Mesodermal cell (in vitro differentiated cells): Measurements from ENCODE around the gene TCHP.

Experiments used
- H3K27ac ChIP-seq: 2 replicates; pipeline ENCODE4 v1.7.0; 2013; ENCODE audit warnings: mild to moderate bottlenecking, low read depth, low read length, moderate library complexity; ENCODE audit not compliant: severe bottlenecking
- H3K36me3 ChIP-seq: 2 replicates; pipeline ENCODE4 v1.7.1; 2013; ENCODE audit warnings: mild to moderate bottlenecking, low read length, moderate library complexity; ENCODE audit not compliant: control insufficient read depth, insufficient read depth
- H3K4me1 ChIP-seq: one replicate; pipeline ENCODE4 v1.7.1; 2013; ENCODE audit warnings: mild to moderate bottlenecking, low read length; ENCODE audit not compliant: insufficient read depth, control insufficient read depth, poor library complexity, severe bottlenecking
- H3K4me3 ChIP-seq: 2 replicates; pipeline ENCODE4 v1.7.0; 2013; ENCODE audit warnings: low read length, control low read depth, mild to moderate bottlenecking; ENCODE audit not compliant: insufficient read depth, poor library complexity, severe bottlenecking; ENCODE audit errors: extremely low read depth
- H3K9me3 ChIP-seq: 2 replicates; pipeline ENCODE4 v1.7.1; 2013; ENCODE audit warnings: mild to moderate bottlenecking, low read length, moderate library complexity; ENCODE audit not compliant: control insufficient read depth
- WGBS, 2 experiments: methylation state at CpG; one replicate each; pipeline ENCODE4 v1.1.5; 2013; ENCODE audit warnings: missing lambda C conversion rate in 2 of 2; ENCODE audit not compliant: insufficient coverage in 2 of 2; 5-methylcytosine and 5-hydroxymethylcytosine counted together

Gene TCHP

GRCh38 chr12:109937371-109937770, 37.3 kb downstream of the TCHP start:
- WGBS, 2 experiments, result 93 to 94% methylated on average over 2 to 3 of the region's 5 CpGs
- peak overlapping the region; percentile 32 for H3K27ac ChIP-seq
- H3K4me3 ChIP-seq, result no peak overlapping the region
- H3K9me3 ChIP-seq, result no peaks in the 10 kb centered on the region
- H3K36me3 ChIP-seq, result peaks cover 62% of the 10 kb centered on the region
- H3K4me1 ChIP-seq, result no peaks in the 10 kb centered on the region

- no peak overlapping the region for H3K27ac ChIP-seq
- no peak overlapping the region for H3K4me3 ChIP-seq
- H3K36me3 ChIP-seq, result peaks cover 61% of the 10 kb centered on the region
- 92% methylated on average over 6 to 7 of the region's 7 CpGs for WGBS, 2 experiments
- H3K4me1 ChIP-seq, result peaks cover 1% of the 10 kb centered on the region
- H3K9me3 ChIP-seq, result no peaks in the 10 kb centered on the region
These were observed 38.9 kb downstream of the TCHP start for GRCh38 chr12:109938947-109939346.

GRCh38 chr12:109939504-109939903, 39.4 kb downstream of the TCHP start:
- H3K4me1 ChIP-seq, result peaks cover 7% of the 10 kb centered on the region
- no peak overlapping the region for H3K4me3 ChIP-seq
- WGBS, 2 experiments, result 71 to 100% methylated on average over 1 of the region's 2 CpGs
- H3K9me3 ChIP-seq, result no peaks in the 10 kb centered on the region
- no peak overlapping the region for H3K27ac ChIP-seq
- H3K36me3 ChIP-seq, result peaks cover 63% of the 10 kb centered on the region

- WGBS, 2 experiments, result 90 to 91% methylated on average over 3 to 4 of the region's 6 CpGs
- no peak overlapping the region for H3K27ac ChIP-seq
- no peak overlapping the region for H3K4me3 ChIP-seq
- H3K9me3 ChIP-seq, result no peaks in the 10 kb centered on the region
- peaks cover 7% of the 10 kb centered on the region for H3K4me1 ChIP-seq
- H3K36me3 ChIP-seq, result peaks cover 60% of the 10 kb centered on the region
These were observed 40.4 kb downstream of the TCHP start for GRCh38 chr12:109940339-109940923.

- Histone ChIP-seq H3K4me3 (no peak overlapping the region), H3K27ac (no peak overlapping the region), H3K4me1 (peaks cover 21% of the 10 kb centered on the region), H3K9me3 (no peaks in the 10 kb centered on the region), H3K36me3 (peaks cover 55% of the 10 kb centered on the region)
- 86 to 90% methylated on average over 3 to 5 of the region's 7 CpGs for WGBS, 2 experiments
These were observed 43.7 kb downstream of the TCHP start for GRCh38 chr12:109943811-109944210.

GRCh38 chr12:109944561-109945359, 44.7 kb downstream of the TCHP start:
- 33% methylated on average over 9 to 10 of the region's 17 CpGs for WGBS, 2 experiments
- Histone ChIP-seq H3K9me3 (no peaks in the 10 kb centered on the region), H3K27ac (peak overlapping the region; percentile 3), H3K4me3 (no peak overlapping the region), H3K4me1 (peaks cover 21% of the 10 kb centered on the region), H3K36me3 (peaks cover 55% of the 10 kb centered on the region)

GRCh38 chr12:109946505-109946904, 46.4 kb downstream of the TCHP start:
- peaks cover 66% of the 10 kb centered on the region for H3K36me3 ChIP-seq
- no peak overlapping the region for H3K4me3 ChIP-seq
- peaks cover 37% of the 10 kb centered on the region for H3K4me1 ChIP-seq
- H3K27ac ChIP-seq, result peak overlapping the region; percentile 84
- H3K9me3 ChIP-seq, result no peaks in the 10 kb centered on the region
- WGBS, 2 experiments, result 14 to 18% methylated on average over 2 to 5 of the region's 5 CpGs

GRCh38 chr12:109946913-109947312, 46.8 kb downstream of the TCHP start:
- H3K27ac ChIP-seq, result peak overlapping the region; percentile 84
- no peaks in the 10 kb centered on the region for H3K9me3 ChIP-seq
- peaks cover 69% of the 10 kb centered on the region for H3K36me3 ChIP-seq
- WGBS, 2 experiments, result 97 to 99% methylated on average over 7 to 9 of the region's 9 CpGs
- H3K4me1 ChIP-seq, result peaks cover 41% of the 10 kb centered on the region
- H3K4me3 ChIP-seq, result no peak overlapping the region

- peaks cover 69% of the 10 kb centered on the region for H3K36me3 ChIP-seq
- 85 to 86% methylated on average over 1 of the region's 3 CpGs for WGBS, 2 experiments
- H3K4me1 ChIP-seq, result peaks cover 44% of the 10 kb centered on the region
- H3K27ac ChIP-seq, result peak overlapping the region; percentile 84
- H3K4me3 ChIP-seq, result no peak overlapping the region
- no peaks in the 10 kb centered on the region for H3K9me3 ChIP-seq
These were observed 47.4 kb downstream of the TCHP start for GRCh38 chr12:109947521-109947920.

GRCh38 chr12:109948368-109948767, 48.3 kb downstream of the TCHP start:
- no peak overlapping the region for H3K4me3 ChIP-seq
- H3K9me3 ChIP-seq, result no peaks in the 10 kb centered on the region
- WGBS, 2 experiments, result no CpG with 5 or more reads among the region's 4 CpGs
- H3K27ac ChIP-seq, result no peak overlapping the region
- H3K4me1 ChIP-seq, result peaks cover 44% of the 10 kb centered on the region
- peaks cover 70% of the 10 kb centered on the region for H3K36me3 ChIP-seq

- H3K4me3 ChIP-seq, result no peak overlapping the region
- H3K27ac ChIP-seq, result no peak overlapping the region
- peaks cover 42% of the 10 kb centered on the region for H3K4me1 ChIP-seq
- no peaks in the 10 kb centered on the region for H3K9me3 ChIP-seq
- WGBS, 2 experiments, result 100% methylated on average over 1 of the region's 1 CpG
- H3K36me3 ChIP-seq, result peaks cover 69% of the 10 kb centered on the region
These were observed 49.0 kb downstream of the TCHP start for GRCh38 chr12:109949089-109949488.
